HepG2 (cell line): Measurements from ENCODE around the gene ADAM8. TPM values are rescaled to one million over a fixed set of nuclear protein-coding genes. Genes with fewer than 3 reads are reported as not detected.

Experiments used
- ARID2 ChIP-seq: sonication (generic); formaldehyde crosslinking; IDR thresholded peaks from 2 replicates; pipeline ENCODE4 v1.8.1; 2022; ENCODE audit warnings: mild to moderate bottlenecking, missing genetic modification reagents, borderline replicate concordance
- CEBPG ChIP-seq: IDR thresholded peaks from 2 replicates; pipeline ENCODE4 v1.6.1; 2016
- FOSL2 ChIP-seq: sonication (generic); formaldehyde crosslinking; IDR thresholded peaks from 2 replicates; pipeline ENCODE4 v1.4.0; 2020; ENCODE audit warnings: missing genetic modification reagents
- GATAD2A ChIP-seq: IDR thresholded peaks from 2 replicates; pipeline ENCODE4 v1.6.1; 2016
- HOXA5 ChIP-seq: sonication (generic); formaldehyde crosslinking; IDR thresholded peaks from 2 replicates; pipeline ENCODE4 v1.4.0; 2020; ENCODE audit warnings: missing genetic modification reagents
- MAZ ChIP-seq, 2 experiments: sonication (generic) in 1 of 2; formaldehyde crosslinking in 1 of 2; IDR thresholded peaks; 2 replicates each; pipeline versions ENCODE4 v1.5.0 to v1.6.1; 2012 to 2020; ENCODE audit warnings: low read depth in 2 of 2, mild to moderate bottlenecking in 2 of 2, borderline replicate concordance in 1 of 2, improper control_type of control experiment in 1 of 2, low read length in 1 of 2, missing genetic modification reagents in 1 of 2, moderate library complexity in 1 of 2
- MEIS1 ChIP-seq: sonication (generic); formaldehyde crosslinking; IDR thresholded peaks from 2 replicates; pipeline ENCODE4 v1.9.0; 2021; ENCODE audit warnings: mild to moderate bottlenecking, missing genetic modification reagents, moderate library complexity, borderline replicate concordance
- PAXIP1 ChIP-seq: sonication (generic); formaldehyde crosslinking; conservative IDR thresholded peaks from 2 replicates; pipeline ENCODE4 v1.4.0; 2020; ENCODE audit warnings: mild to moderate bottlenecking, missing genetic modification reagents, moderate library complexity
- POLR2G ChIP-seq: fragments of 200-400 bp; formaldehyde crosslinking; IDR thresholded peaks from 2 replicates; pipeline ENCODE4 v1.6.1; 2018; ENCODE audit warnings: mild to moderate bottlenecking, low read depth, low read length, moderate library complexity
- TBX2 ChIP-seq: sonication (generic); formaldehyde crosslinking; IDR thresholded peaks from 2 replicates; pipeline ENCODE4 v1.5.0; 2020; ENCODE audit warnings: missing genetic modification reagents, mild to moderate bottlenecking, borderline replicate concordance
- TCF7L2 ChIP-seq: IDR thresholded peaks from 2 replicates; pipeline ENCODE4 v1.6.1; 2011; ENCODE audit warnings: mild to moderate bottlenecking, low read depth, low read length, moderate library complexity
- TFDP2 ChIP-seq: sonication (generic); formaldehyde crosslinking; IDR thresholded peaks from 2 replicates; pipeline ENCODE4 v1.4.0; 2020; ENCODE audit warnings: missing genetic modification reagents
- ZNF550 ChIP-seq: sonication (generic); formaldehyde crosslinking; IDR thresholded peaks from 2 replicates; pipeline ENCODE4 v1.4.0; 2020; ENCODE audit warnings: mild to moderate bottlenecking, missing genetic modification reagents, borderline replicate concordance
- ZNF574 ChIP-seq: sonication (generic); formaldehyde crosslinking; IDR thresholded peaks from 2 replicates; pipeline ENCODE4 v1.4.0; 2020; ENCODE audit warnings: missing genetic modification reagents
- ZNF724P ChIP-seq: sonication (generic); formaldehyde crosslinking; IDR thresholded peaks from 2 replicates; pipeline ENCODE4 v1.8.0; 2022; ENCODE audit warnings: missing genetic modification reagents, borderline replicate concordance
- ZNF891 ChIP-seq: sonication (generic); formaldehyde crosslinking; IDR thresholded peaks from 2 replicates; pipeline ENCODE4 v1.5.0; 2020; ENCODE audit warnings: mild to moderate bottlenecking, missing genetic modification reagents
- polyA plus RNA-seq, 8 experiments: library from polyadenylated mRNA; depleted of rRNA in 3 of 8; stranded (reverse) in 7 of 8; unstranded in 1 of 8; fragments of >200 nt; fragmentation: Illumina TruSeq in 4 of 8; extraction: Trizol in 4 of 8; gene quantifications; 2 replicates each; pipeline versions ENCODE4 v1.2.1 to v1.2.3, GENCODE V29; 2011 to 2016; ENCODE audit warnings: low read depth in 4 of 8, missing spikeins in 1 of 8, mixed read lengths in 1 of 8; ENCODE audit not compliant: insufficient read depth in 1 of 8
- total RNA-seq, 5 experiments: library from RNA; depleted of rRNA; stranded (reverse); fragments of >200 nt; fragmentation: Illumina TruSeq; extraction: Trizol; gene quantifications; 2 replicates each; pipeline ENCODE4 v1.2.3, GENCODE V29; 2016; ENCODE audit warnings: low read depth in 1 of 5
- TF ChIP-seq, protein P1 (sequence below): sonication (generic); formaldehyde crosslinking; IDR thresholded peaks from 2 replicates; pipeline ENCODE4 v1.4.0; 2020; ENCODE audit warnings: missing genetic modification reagents, borderline replicate concordance

The ADAM8 gene
- total and polyA plus RNA-seq, 2 of the 13 experiments (the other 11 are each of a cell fraction or from before 2014, with no cell fraction given): 0.24 to 0.93 TPM

DNA sequence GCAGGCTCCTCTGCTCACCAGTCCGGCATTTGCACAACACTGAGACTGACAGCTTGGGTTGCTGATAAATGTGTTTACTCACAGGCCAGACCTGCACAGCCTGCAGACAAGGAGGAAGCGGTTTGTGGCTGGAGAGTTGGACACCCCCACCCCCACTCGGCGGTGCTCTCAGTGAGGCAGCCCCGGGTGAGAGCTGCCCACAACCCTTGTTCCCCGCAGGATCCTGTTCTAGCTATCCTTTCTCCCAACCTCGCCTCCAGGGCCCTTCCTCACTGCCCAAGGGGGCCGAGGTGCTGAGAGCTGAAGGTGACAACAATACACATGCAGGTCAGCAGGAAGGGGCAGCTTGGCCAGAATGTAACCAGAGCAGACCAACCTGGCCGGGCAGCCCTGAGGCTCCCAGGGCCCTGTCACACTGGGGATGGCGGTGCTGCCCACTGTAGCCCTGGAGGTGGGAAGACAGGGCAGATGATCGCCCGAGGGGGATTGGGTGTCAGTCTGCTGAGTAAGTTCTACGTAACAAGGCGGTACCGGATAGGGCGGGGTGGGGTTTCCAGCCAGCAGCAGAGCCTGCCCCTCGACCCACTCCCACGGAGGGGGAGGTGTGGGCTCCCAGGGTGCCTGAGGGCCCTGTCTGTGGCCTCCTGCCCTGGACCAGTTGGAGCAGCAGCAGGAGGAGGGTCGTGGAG, 2.1 kb upstream of the ADAM8 start (continued):
- TF ChIP-seq TCF7L2 (0 out of 2 replicates have a peak, but pooled peaks have one; percentile 8), ZNF724P (CRISPR knock-in tag) (0 out of 2 replicates have a peak, but pooled peaks have one; percentile 30), ZNF574 (CRISPR knock-in tag) (0 out of 2 replicates have a peak, but pooled peaks have one; percentile 39), TBX2 (CRISPR knock-in tag) (peak; percentile 20; the same call in 1 of the 2 replicates), ARID2 (CRISPR knock-in tag) (no peak), ZNF550 (CRISPR knock-in tag) (0 out of 2 replicates have a peak, but pooled peaks have one; percentile 36), TFDP2 (CRISPR knock-in tag) (no peak), MEIS1 (CRISPR knock-in tag) (peak; percentile 86; the same call in 1 of the 2 replicates), HOXA5 (CRISPR knock-in tag) (peak; percentile 91), PAXIP1 (CRISPR knock-in tag) (0 out of 2 replicates have a peak, but pooled peaks have one; percentile 20), GATAD2A (CRISPR knock-in tag) (no peak), CEBPG (CRISPR knock-in tag) (peak; percentile 65), ZNF891 (CRISPR knock-in tag) (0 out of 2 replicates have a peak, but pooled peaks have one; percentile 24), MAZ (IDR thresholded peaks at IDR 0.05; ENCODE audit: borderline replicate concordance, low read depth, low read length) (no peak), MAZ (CRISPR knock-in tag; IDR thresholded peaks at IDR 0.05; ENCODE audit: low read depth) (no peak), FOSL2 (CRISPR knock-in tag) (0 out of 2 replicates have a peak, but pooled peaks have one; percentile 22), POLR2G (0 out of 2 replicates have a peak, but pooled peaks have one; percentile 30)
- TF ChIP-seq, protein P1, sequence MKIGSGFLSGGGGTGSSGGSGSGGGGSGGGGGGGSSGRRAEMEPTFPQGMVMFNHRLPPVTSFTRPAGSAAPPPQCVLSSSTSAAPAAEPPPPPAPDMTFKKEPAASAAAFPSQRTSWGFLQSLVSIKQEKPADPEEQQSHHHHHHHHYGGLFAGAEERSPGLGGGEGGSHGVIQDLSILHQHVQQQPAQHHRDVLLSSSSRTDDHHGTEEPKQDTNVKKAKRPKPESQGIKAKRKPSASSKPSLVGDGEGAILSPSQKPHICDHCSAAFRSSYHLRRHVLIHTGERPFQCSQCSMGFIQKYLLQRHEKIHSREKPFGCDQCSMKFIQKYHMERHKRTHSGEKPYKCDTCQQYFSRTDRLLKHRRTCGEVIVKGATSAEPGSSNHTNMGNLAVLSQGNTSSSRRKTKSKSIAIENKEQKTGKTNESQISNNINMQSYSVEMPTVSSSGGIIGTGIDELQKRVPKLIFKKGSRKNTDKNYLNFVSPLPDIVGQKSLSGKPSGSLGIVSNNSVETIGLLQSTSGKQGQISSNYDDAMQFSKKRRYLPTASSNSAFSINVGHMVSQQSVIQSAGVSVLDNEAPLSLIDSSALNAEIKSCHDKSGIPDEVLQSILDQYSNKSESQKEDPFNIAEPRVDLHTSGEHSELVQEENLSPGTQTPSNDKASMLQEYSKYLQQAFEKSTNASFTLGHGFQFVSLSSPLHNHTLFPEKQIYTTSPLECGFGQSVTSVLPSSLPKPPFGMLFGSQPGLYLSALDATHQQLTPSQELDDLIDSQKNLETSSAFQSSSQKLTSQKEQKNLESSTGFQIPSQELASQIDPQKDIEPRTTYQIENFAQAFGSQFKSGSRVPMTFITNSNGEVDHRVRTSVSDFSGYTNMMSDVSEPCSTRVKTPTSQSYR (CRISPR knock-in tag): peak; percentile 60; the same call in 1 of the 2 replicates
